Neural cell (in vitro differentiated cells): ENCODE measurements around the gene PGS1.

Experiments
- EP300 ChIP-seq: fragments of 450-650 bp; conservative IDR thresholded peaks from 2 replicates; pipeline ENCODE4 v1.6.1; 2014; ENCODE audit warnings: antibody characterized with exemption, mild to moderate bottlenecking, moderate library complexity; ENCODE audit not compliant: poor library complexity, severe bottlenecking
- EZH2 ChIP-seq: fragments of 200-600, 300-800 bp; shearing (Covaris generic), sonication (generic); IDR thresholded peaks from 2 replicates; pipeline ENCODE4 v1.6.1; 2014; ENCODE audit warnings: antibody characterized with exemption, low read length, borderline replicate concordance, mild to moderate bottlenecking; ENCODE audit not compliant: insufficient read depth, poor library complexity, severe bottlenecking
- MXI1 ChIP-seq: fragments of 450-650 bp; conservative IDR thresholded peaks from 2 replicates; pipeline ENCODE4 v1.6.1; 2014; ENCODE audit warnings: antibody characterized with exemption, mild to moderate bottlenecking; ENCODE audit not compliant: poor library complexity, severe bottlenecking
- POLR2AphosphoS5 ChIP-seq: IDR thresholded peaks from 2 replicates; pipeline ENCODE4 v1.6.1; 2012
- RAD21 ChIP-seq: fragments of 450-650 bp; conservative IDR thresholded peaks from 2 replicates; pipeline ENCODE4 v1.6.1; 2014; ENCODE audit warnings: antibody characterized with exemption, mild to moderate bottlenecking, moderate library complexity
- TAF1 ChIP-seq: IDR thresholded peaks from 2 replicates; pipeline ENCODE4 v1.6.1; 2012; ENCODE audit warnings: low read depth
- TF ChIP-seq, protein P1 (sequence below): fragments of 450-650 bp; IDR thresholded peaks from 2 replicates; pipeline ENCODE4 v1.5.1; 2014; ENCODE audit warnings: antibody characterized with exemption, mild to moderate bottlenecking, moderate library complexity; ENCODE audit not compliant: poor library complexity, severe bottlenecking
- TF ChIP-seq, protein P2 (sequence below): IDR thresholded peaks from 2 replicates; pipeline ENCODE4 v1.6.1; 2012; ENCODE audit warnings: borderline replicate concordance

DNA sequence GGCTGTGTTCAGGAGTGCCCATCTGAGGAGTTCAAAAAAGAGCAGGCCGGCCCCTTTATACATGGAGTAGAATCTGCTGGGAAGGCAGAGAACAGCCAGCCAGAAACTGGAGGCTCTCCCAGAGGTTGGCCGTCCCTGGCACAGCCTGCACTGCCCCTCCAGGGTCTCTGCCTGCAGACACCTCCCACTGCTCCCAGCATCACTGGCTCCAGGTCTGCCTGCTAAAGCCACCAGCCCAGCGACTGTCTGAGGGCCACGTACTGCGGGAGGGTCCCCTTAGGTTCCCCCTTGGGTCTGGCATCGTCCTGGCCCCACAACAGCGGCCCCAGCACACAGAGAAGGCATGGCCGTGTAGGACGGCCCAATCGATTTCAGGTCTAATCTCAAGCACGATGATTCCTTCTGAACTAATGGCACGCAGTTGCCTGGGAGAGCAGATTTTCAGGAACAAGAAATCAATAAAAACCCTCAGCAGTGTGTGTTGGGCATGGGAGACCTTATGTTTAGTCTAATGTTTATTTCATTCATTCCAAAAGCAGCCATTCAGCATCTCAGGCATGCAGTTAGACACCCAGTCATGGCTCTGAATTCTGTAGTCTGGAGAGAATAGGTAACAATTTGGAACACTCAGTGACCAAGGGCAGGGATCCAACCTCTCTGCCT is 95.6 kb downstream of the PGS1 start:
- TF ChIP-seq, protein P1, sequence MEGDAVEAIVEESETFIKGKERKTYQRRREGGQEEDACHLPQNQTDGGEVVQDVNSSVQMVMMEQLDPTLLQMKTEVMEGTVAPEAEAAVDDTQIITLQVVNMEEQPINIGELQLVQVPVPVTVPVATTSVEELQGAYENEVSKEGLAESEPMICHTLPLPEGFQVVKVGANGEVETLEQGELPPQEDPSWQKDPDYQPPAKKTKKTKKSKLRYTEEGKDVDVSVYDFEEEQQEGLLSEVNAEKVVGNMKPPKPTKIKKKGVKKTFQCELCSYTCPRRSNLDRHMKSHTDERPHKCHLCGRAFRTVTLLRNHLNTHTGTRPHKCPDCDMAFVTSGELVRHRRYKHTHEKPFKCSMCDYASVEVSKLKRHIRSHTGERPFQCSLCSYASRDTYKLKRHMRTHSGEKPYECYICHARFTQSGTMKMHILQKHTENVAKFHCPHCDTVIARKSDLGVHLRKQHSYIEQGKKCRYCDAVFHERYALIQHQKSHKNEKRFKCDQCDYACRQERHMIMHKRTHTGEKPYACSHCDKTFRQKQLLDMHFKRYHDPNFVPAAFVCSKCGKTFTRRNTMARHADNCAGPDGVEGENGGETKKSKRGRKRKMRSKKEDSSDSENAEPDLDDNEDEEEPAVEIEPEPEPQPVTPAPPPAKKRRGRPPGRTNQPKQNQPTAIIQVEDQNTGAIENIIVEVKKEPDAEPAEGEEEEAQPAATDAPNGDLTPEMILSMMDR: no peak
- TF ChIP-seq EZH2: no peak
- TF ChIP-seq, protein P2, sequence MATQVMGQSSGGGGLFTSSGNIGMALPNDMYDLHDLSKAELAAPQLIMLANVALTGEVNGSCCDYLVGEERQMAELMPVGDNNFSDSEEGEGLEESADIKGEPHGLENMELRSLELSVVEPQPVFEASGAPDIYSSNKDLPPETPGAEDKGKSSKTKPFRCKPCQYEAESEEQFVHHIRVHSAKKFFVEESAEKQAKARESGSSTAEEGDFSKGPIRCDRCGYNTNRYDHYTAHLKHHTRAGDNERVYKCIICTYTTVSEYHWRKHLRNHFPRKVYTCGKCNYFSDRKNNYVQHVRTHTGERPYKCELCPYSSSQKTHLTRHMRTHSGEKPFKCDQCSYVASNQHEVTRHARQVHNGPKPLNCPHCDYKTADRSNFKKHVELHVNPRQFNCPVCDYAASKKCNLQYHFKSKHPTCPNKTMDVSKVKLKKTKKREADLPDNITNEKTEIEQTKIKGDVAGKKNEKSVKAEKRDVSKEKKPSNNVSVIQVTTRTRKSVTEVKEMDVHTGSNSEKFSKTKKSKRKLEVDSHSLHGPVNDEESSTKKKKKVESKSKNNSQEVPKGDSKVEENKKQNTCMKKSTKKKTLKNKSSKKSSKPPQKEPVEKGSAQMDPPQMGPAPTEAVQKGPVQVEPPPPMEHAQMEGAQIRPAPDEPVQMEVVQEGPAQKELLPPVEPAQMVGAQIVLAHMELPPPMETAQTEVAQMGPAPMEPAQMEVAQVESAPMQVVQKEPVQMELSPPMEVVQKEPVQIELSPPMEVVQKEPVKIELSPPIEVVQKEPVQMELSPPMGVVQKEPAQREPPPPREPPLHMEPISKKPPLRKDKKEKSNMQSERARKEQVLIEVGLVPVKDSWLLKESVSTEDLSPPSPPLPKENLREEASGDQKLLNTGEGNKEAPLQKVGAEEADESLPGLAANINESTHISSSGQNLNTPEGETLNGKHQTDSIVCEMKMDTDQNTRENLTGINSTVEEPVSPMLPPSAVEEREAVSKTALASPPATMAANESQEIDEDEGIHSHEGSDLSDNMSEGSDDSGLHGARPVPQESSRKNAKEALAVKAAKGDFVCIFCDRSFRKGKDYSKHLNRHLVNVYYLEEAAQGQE: no peak
- TF ChIP-seq POLR2AphosphoS5: no peak
- TF ChIP-seq RAD21: no peak
- no peak for TF ChIP-seq TAF1
- TF ChIP-seq EP300: no peak
- TF ChIP-seq MXI1: no peak
